ENCODE results near the gene SYNGR3. TPM values are rescaled to one million over a fixed set of nuclear protein-coding genes. Genes with fewer than 3 reads are reported as not detected.

Gene SYNGR3
- total and polyA plus RNA-seq, 2 donors from 2014 or later, result 2.2 to 4.6 TPM

DNA sequence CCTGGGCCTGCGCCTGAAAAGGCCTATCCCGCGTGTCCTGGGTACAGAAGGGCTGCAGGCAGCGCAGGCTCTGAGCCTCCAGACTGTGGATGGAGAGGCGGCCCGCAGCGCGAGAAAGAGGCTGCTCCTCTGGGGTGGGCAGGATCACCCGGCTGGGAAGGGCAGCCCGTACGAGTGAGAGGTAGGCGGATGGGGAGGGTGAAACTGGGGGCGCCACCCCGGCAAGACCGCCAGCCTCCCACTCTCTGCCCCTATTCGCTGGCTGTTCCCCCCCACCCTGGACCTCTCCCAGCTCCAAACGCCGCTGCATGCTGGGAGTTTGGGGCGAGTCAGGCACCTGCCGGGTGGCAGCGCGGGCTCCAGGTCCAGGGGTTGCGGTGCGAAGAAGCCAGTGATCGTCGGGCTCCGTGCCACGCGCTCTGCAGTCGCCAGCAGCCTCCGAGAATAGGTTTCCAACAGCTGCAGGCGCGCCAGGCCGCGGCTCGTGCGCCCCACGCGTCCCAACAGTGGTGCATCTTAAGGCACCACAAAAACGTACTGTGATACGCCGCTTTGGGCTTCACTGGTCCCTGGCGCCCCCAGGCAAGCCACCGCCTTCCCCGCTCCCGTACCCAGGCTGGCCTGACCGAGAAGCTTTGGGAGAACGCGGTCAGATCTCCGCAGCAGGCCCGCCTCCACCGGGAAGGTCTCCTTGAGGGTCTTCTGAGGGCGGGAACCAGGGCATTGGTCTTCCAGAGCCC is 9.6 kb upstream of the SYNGR3 start:
- Histone ChIP-seq H3K4me1 (ENCODE audit: control insufficient read depth in 2 of 3, insufficient read depth in 2 of 3, low read depth in 1 of 3, low read length in 3 of 3) (peaks cover 0 to 15% (median 5%) of the 10 kb centered on the region in 3 donors), H3K4me3 (ENCODE audit: low read length in 3 of 3) (no peak overlapping the region), H3K9me3 (ENCODE audit: control insufficient read depth in 2 of 3, insufficient read depth in 1 of 3, low read length in 3 of 3) (no peaks in the 10 kb centered on the region), H3K27me3 (ENCODE audit: control insufficient read depth, insufficient read depth, low read length) (peaks cover 34% of the 10 kb centered on the region), H3K36me3 (ENCODE audit: control insufficient read depth in 2 of 3, insufficient read depth in 3 of 3, low read length in 3 of 3) (peaks cover 0 to 14% (median 10%) of the 10 kb centered on the region in 3 donors), H3K9ac (ENCODE audit: low read length in 3 of 3) (no peak overlapping the region), H3K27ac (ENCODE audit: low read depth in 2 of 2, low read length in 2 of 2) (no peak overlapping the region)
- no peak for FAIRE-seq
- TF ChIP-seq, protein P1, sequence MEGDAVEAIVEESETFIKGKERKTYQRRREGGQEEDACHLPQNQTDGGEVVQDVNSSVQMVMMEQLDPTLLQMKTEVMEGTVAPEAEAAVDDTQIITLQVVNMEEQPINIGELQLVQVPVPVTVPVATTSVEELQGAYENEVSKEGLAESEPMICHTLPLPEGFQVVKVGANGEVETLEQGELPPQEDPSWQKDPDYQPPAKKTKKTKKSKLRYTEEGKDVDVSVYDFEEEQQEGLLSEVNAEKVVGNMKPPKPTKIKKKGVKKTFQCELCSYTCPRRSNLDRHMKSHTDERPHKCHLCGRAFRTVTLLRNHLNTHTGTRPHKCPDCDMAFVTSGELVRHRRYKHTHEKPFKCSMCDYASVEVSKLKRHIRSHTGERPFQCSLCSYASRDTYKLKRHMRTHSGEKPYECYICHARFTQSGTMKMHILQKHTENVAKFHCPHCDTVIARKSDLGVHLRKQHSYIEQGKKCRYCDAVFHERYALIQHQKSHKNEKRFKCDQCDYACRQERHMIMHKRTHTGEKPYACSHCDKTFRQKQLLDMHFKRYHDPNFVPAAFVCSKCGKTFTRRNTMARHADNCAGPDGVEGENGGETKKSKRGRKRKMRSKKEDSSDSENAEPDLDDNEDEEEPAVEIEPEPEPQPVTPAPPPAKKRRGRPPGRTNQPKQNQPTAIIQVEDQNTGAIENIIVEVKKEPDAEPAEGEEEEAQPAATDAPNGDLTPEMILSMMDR (IDR thresholded peaks at IDR 0.05; ENCODE audit: borderline replicate concordance, extremely low read depth, insufficient read depth), result no peak
- DNase-seq, result peak in 1 of 5 donors; percentile 18
- intact Hi-C loops (cut with DNase I), result no loop called here

DNA sequence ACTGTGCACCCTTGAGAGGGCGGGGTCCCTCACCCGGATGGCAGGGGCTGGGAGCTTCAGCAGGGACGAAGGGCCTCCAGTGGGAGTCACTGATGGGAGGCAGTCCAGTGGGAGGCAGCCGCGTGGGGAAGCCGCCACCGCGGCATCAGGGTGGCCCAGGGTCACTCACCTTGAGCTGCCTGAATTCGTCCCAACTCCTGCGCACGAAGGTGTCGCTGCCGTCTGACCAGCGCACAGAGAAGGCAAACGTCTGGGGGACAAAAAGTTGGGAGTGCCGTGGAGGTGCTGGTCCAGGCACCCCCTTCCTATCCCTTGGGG is 9.0 kb upstream of the SYNGR3 start:
- Histone ChIP-seq H3K9me3 (ENCODE audit: control insufficient read depth in 2 of 3, insufficient read depth in 1 of 3, low read length in 3 of 3) (no peaks in the 10 kb centered on the region), H3K9ac (ENCODE audit: low read length in 3 of 3) (no peak overlapping the region), H3K4me3 (ENCODE audit: low read length in 3 of 3) (no peak overlapping the region), H3K27me3 (ENCODE audit: control insufficient read depth, insufficient read depth, low read length) (peaks cover 34% of the 10 kb centered on the region), H3K4me1 (ENCODE audit: control insufficient read depth in 2 of 3, insufficient read depth in 2 of 3, low read depth in 1 of 3, low read length in 3 of 3) (peaks cover 0 to 18% (median 8%) of the 10 kb centered on the region in 3 donors), H3K36me3 (ENCODE audit: control insufficient read depth in 2 of 3, insufficient read depth in 3 of 3, low read length in 3 of 3) (peaks cover 0 to 13% (median 11%) of the 10 kb centered on the region in 3 donors), H3K27ac (ENCODE audit: low read depth in 2 of 2, low read length in 2 of 2) (no peak overlapping the region)
- no peak for FAIRE-seq
- DNase-seq, result no peak
- TF ChIP-seq, protein P1 (IDR thresholded peaks at IDR 0.05; ENCODE audit: borderline replicate concordance, extremely low read depth, insufficient read depth), result no peak
- intact Hi-C loops (cut with DNase I), result no loop called here

DNA sequence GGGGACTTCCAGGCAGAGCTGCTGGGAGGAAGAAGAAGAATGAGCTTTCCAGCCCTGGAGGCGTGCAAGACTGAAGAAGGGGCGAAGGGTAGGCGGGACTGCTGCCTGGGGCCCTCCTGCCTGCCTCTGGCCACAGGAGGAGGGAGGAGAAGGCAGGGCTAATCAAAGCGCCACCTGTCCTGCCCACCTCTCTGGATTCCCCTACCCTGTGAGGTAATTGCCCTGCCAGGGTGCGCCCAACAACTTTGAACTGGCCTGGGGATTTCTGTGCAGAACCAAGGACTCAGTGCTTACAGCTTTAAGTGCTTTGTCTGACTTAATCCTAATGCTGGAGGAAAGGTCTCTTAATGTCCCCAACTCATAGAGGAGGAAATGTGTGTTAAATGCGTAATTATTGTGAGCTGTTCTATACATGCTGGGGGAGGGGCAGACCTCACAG is 8.4 kb upstream of the SYNGR3 start, which contains the start of gene NOXO1:
TSS of gene NOXO1 (minus strand) at position 72 of the 439 bp plus-strand sequence. CDS start 290 bp downstream, outside the sequence.
- no peak within 1 kb of the TSS for H3K4me3 ChIP-seq (ENCODE audit: low read length in 3 of 3)
- H3K27ac ChIP-seq (ENCODE audit: low read depth in 2 of 2, low read length in 2 of 2), result no peak within 1 kb of the TSS
- peaks cover 34% of the 10 kb centered on the region for H3K27me3 ChIP-seq (ENCODE audit: control insufficient read depth, insufficient read depth, low read length)
- H3K9ac ChIP-seq (ENCODE audit: low read length in 3 of 3), result no peak within 1 kb of the TSS
- no peaks in the 10 kb centered on the region for H3K9me3 ChIP-seq (ENCODE audit: control insufficient read depth in 2 of 3, insufficient read depth in 1 of 3, low read length in 3 of 3)
- no peak for DNase-seq
- FAIRE-seq, result no peak
- H3K36me3 ChIP-seq (ENCODE audit: control insufficient read depth in 2 of 3, insufficient read depth in 3 of 3, low read length in 3 of 3), result peaks cover 0 to 12% (median 10%) of the 10 kb centered on the region in 3 donors
- H3K4me1 ChIP-seq (ENCODE audit: control insufficient read depth in 2 of 3, insufficient read depth in 2 of 3, low read depth in 1 of 3, low read length in 3 of 3), result peaks cover 0 to 18% (median 8%) of the 10 kb centered on the region in 3 donors
- intact Hi-C loops (cut with DNase I), result no loop called here
- TF ChIP-seq, protein P1 (IDR thresholded peaks at IDR 0.05; ENCODE audit: borderline replicate concordance, extremely low read depth, insufficient read depth), result no peak
